ENCODE results near the gene IL16. TPM values are rescaled to one million over a fixed set of nuclear protein-coding genes. Genes with fewer than 3 reads are reported as not detected.
"Not testable (repeated sequence)": the region's sequence is repeated elsewhere in the genome, so short reads cannot be mapped to it uniquely, and the experiment has no call there.

IL16 gene
- 10.6 TPM for total RNA-seq
- polyA plus RNA-seq: 20.7 TPM

DNA sequence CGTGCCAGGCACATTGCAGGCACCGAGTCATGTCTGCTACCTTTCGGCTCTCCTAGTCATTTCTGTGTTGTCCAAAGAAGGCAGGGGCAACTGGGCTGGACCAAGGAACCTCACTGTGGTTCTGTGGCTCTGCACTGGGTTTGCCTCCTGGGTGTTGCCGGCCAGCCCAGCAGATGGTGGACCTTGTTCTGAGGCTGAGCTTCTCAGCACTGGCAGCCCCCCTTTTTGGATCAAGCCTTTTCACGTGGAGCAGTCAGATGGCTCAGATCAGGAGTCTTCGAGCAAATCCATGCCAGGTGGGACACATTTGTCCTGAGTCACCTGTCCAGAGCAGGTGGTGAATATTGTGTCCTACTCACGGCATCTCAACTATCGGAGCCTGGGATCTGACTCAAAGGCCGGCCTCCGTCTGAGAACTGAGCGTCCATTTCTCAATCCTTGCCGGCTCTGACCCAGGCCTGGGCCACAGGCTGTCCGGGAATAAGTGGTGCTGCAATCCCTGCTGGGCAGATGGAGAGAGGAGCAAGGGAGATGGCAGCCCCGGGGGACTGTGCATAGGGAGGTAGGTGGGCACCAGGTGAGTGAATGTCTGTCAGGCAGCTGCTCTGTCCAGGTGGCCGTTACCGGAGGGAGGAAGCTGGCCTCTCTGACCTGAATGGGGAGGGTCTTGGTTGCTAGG lies at the start of gene IL16:
TSS of gene IL16 (plus strand) at position 304 of the 679 bp plus-strand sequence. CDS start 28,521 bp downstream, outside the sequence.
- Histone ChIP-seq H3K27ac (ENCODE audit: low read depth) (no peak within 1 kb of the TSS), H3K4me3 (ENCODE audit: low read depth, low read length) (no peak within 1 kb of the TSS), H3K36me3 (ENCODE audit: insufficient read depth) (no peaks in the 10 kb centered on the region), H3K4me1 (ENCODE audit: insufficient read depth) (no peaks in the 10 kb centered on the region)
- DNase-seq (ENCODE audit: extremely low spot score): no peak
- WGBS: 86% methylated on average over 16 of the region's 16 CpGs

DNA sequence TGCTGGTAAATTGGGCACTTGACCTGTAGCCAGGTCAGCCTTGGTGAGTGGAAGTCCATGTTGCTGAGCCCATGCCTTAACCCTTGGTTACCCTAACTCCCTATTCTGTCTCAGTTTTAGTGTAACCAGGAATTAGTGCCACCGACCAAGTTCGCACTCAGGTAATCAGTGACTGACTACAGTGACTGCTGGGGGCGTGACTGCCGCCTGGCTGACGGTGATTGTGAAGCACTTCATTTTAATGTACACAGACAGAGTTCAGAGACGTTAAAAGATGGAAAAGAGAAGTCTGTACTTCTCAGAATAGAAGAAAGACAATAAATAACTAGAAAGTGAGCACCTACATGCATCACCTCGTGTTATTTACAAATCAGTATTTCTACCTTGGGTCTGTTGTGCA lies 45.3 kb upstream of the IL16 start:
- 83% methylated on average over 7 of the region's 7 CpGs for WGBS
- H3K4me1 ChIP-seq (ENCODE audit: insufficient read depth): no peaks in the 10 kb centered on the region
- DNase-seq (ENCODE audit: extremely low spot score): no peak
- no peaks in the 10 kb centered on the region for H3K36me3 ChIP-seq (ENCODE audit: insufficient read depth)
- H3K27ac ChIP-seq (ENCODE audit: low read depth): no peak overlapping the region
- H3K4me3 ChIP-seq (ENCODE audit: low read depth, low read length): no peak overlapping the region

DNA sequence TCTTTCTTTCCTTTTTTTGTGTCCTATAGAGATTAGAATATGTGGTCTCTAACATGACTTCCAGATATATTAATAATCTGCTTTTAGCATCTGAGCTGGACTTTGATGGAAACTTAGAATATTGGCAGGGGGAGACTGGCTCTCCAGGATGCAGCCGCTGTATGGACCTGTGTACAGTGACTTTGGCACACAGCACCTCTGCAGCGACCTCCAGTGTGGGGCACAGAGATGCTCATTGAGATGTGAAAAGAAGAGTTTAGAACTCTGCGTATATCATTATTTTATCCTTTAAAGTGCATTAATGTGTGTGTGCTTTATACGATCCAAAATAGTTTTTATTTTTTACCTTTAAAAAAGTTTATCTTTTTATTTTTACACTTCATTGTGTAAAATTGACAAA lies 44.3 kb upstream of the IL16 start:
- Histone ChIP-seq H3K27ac (ENCODE audit: low read depth) (no peak overlapping the region), H3K36me3 (ENCODE audit: insufficient read depth) (no peaks in the 10 kb centered on the region), H3K4me3 (ENCODE audit: low read depth, low read length) (no peak overlapping the region), H3K4me1 (ENCODE audit: insufficient read depth) (peaks cover 2% of the 10 kb centered on the region)
- 89% methylated on average over 4 of the region's 4 CpGs for WGBS
- DNase-seq (ENCODE audit: extremely low spot score): no peak

DNA sequence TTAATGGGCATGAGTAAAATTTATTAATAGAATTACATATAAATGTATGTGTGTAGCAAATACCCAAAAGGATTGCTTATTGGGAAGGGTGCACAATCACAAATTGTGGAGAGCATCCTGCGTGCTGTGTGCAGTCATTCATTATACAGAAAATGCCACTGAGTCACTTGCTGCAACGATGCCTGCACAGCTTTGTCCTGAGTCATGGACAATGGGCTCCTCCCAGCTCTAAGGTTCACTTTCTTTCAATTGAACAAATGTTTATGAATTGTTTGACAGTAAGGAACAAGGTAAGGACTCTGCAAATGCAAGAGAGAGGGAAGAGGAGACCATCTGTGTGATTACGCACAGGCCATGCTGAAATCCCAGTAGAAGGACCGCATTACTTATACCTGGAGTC lies 43.9 kb upstream of the IL16 start:
- Histone ChIP-seq H3K4me3 (ENCODE audit: low read depth, low read length) (no peak overlapping the region), H3K4me1 (ENCODE audit: insufficient read depth) (peaks cover 2% of the 10 kb centered on the region), H3K36me3 (ENCODE audit: insufficient read depth) (no peaks in the 10 kb centered on the region), H3K27ac (ENCODE audit: low read depth) (no peak overlapping the region)
- 91% methylated on average over 4 of the region's 4 CpGs for WGBS
- no peak for DNase-seq (ENCODE audit: extremely low spot score)

DNA sequence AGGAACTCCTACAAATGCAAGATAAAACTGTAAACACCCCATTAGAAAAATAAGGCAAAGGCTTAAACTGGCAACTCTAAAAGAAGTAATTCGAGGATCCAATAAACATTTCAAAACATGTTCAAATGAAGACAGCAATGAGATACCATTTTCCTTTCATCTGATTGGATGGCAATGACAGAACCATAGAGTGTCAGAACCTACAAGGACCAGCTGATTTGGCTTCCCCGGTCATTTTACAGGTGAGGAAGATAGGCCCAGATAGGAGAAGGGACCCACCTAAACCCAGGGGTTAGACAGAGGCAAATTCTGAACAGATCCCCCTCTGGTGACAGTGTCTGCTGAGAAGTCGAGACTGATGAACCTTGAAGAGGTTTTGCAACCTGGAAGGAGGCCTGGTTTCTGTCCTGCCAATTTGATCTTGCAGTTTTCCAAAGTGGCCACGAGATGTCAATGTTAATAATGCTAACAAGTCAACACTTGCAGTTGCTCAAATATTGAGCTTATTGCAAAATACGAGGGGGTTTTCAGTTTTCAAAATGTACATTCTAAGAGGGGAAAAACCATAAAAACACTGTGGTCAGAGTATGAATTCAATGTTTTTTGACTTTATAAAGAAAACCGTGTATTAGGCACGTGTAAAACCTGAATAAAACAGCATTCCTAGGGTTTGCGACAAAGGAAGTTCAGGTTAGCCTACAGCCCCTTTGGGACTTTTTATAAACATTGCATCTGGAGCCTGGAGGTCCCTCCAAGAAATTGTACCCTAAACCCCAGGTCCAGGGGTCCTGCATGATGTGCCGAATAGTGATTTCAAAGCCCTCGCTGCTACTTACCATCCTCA lies 41.1 kb upstream of the IL16 start:
- H3K4me1 ChIP-seq (ENCODE audit: insufficient read depth): peaks cover 2% of the 10 kb centered on the region
- H3K4me3 ChIP-seq (ENCODE audit: low read depth, low read length): no peak overlapping the region
- 49% methylated on average over 10 of the region's 10 CpGs for WGBS
- H3K36me3 ChIP-seq (ENCODE audit: insufficient read depth): no peaks in the 10 kb centered on the region
- DNase-seq (ENCODE audit: extremely low spot score): no peak
- peak overlapping the region; percentile 47 for H3K27ac ChIP-seq (ENCODE audit: low read depth)

DNA sequence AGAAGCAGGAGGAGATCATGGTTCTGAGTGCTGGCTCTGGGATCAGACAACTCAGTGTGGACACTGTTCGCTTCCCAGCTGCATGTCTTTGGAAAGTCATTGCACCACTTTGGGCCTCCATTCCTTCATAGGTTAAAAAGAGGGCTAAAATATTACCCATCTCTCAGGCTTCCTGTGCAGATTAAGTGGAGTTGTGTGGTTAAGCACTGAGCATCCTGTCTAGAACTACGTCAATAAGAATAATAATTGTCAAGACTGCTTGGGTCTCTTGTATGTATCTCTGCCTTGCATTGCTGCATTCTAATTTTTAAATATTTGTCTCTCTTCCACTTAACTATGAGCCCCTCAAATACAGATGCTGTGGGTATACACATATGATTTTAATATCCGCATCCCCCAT lies 40.4 kb upstream of the IL16 start:
- 97% methylated on average over 3 of the region's 3 CpGs for WGBS
- Histone ChIP-seq H3K4me3 (ENCODE audit: low read depth, low read length) (no peak overlapping the region), H3K4me1 (ENCODE audit: insufficient read depth) (peaks cover 2% of the 10 kb centered on the region), H3K27ac (ENCODE audit: low read depth) (no peak overlapping the region), H3K36me3 (ENCODE audit: insufficient read depth) (no peaks in the 10 kb centered on the region)
- DNase-seq (ENCODE audit: extremely low spot score): no peak

DNA sequence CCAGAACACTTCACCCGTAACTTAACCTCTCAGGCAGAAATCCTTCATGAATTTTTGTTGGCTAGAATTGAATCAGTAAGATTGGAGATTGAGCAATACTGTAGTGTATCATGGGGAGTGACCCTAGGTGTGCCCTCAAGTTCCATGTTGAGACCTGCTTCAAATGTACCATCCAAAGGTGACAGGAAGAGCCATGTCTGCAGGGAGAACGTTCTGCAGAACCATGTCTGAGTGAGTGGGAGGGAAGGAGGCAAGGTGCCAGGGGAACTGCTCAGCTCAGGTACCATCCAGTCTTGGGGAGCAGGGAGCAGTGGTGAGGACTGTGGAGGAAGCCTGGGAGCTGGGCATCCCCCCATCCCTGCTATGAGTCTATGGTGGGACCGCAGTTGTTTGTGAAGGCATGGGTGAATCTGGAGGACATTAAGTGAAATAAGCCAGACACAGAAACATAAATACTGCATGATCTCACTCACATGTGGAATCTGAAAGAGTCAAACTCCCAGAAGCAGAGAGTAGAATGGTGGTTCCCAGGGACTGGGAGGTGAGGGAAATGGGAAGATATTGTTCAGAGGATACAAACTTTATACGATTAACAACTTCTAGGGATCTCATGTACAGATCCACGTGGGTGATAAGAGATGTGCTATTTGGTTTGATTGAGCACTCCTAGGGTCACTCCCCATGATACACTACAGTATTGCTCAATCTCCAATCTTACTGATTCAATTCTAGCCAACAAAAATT lies 39.3 kb upstream of the IL16 start:
- no peak for DNase-seq (ENCODE audit: extremely low spot score)
- Histone ChIP-seq H3K4me3 (ENCODE audit: low read depth, low read length) (no peak overlapping the region), H3K27ac (ENCODE audit: low read depth) (no peak overlapping the region), H3K36me3 (ENCODE audit: insufficient read depth) (no peaks in the 10 kb centered on the region), H3K4me1 (ENCODE audit: insufficient read depth) (peaks cover 2% of the 10 kb centered on the region)
- WGBS: 36% methylated on average over 5 of the region's 5 CpGs

DNA sequence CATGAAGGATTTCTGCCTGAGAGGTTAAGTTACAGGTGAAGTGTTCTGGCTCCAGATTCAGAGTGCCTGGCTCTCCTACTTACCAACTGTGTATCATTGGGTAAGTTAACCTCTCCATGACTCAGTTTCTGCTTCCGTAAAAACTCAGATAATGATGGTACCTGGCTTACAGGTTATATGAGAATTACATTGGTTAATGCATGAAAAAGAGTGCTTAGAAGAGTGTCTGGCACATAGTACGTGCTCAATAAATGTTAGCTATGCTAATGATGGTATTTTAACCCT lies 38.8 kb upstream of the IL16 start:
- Histone ChIP-seq H3K27ac (ENCODE audit: low read depth) (no peak overlapping the region), H3K36me3 (ENCODE audit: insufficient read depth) (no peaks in the 10 kb centered on the region), H3K4me3 (ENCODE audit: low read depth, low read length) (no peak overlapping the region), H3K4me1 (ENCODE audit: insufficient read depth) (peaks cover 2% of the 10 kb centered on the region)
- WGBS: 96% methylated on average over 2 of the region's 2 CpGs
- no peak for DNase-seq (ENCODE audit: extremely low spot score)

DNA sequence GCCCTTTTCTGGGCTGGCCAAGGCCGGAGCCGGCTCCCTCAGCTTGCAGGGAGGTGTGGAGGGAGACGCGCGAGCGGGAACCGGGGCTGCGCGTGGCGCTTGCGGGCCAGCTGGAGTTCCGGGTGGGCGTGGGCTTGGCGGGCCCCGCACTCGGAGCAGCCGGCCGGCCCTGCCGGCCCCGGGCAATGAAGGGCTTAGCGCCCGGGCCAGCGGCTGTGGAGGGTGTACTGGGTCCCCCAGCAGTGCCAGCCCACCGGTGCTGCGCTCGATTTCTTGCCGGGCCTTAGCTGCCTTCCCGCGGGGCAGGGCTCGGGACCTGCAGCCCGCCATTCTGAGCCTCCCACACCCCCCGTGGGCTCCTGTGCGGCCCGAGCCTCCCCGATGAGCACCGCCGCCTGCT lies 38.1 kb upstream of the IL16 start:
- H3K27ac ChIP-seq (ENCODE audit: low read depth); DNase-seq (ENCODE audit: extremely low spot score): not testable (repeated sequence)

DNA sequence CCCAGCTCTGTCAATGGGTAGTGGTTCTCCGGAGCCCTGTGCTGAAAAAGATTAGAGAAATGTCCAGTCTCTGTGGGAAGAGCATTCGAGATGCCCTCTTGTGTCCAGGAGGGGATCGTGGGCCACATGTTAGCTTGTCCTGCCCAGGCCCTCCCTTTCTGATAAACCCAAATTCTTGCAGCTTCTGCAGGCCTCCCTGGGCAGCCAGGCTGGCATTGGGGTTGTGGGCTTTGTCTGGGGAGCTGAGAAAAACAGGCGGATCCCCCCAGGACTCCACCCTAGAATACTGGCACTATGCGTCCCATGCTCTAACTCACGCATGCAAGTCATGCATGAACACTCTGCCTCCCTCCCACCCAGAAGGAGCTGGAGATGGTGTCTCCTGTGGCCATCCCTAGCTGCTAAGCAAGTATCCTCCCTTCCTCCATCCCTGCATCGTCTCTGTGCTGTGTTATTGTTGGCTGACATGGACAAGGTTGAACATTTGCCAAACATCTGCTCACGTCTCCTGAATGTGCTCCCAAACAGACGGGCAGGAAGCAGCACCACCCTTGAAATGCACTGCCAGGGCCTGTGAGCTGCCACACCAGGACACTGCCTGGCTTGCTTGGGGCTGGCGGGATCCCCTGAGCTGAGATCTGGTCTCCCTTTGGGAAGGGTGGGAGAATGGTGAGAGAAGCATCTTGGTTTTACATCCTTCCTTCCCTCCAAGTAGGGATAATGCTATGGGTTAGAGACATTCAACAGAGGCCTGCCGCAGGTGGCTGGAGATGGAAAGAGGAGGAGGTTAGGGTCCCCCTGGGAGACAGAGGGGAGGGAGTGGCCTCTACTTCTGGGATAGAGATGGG lies 36.1 kb upstream of the IL16 start:
- DNase-seq (ENCODE audit: extremely low spot score): peak; percentile 56
- no peak overlapping the region for H3K4me3 ChIP-seq (ENCODE audit: low read depth, low read length)
- WGBS: 42% methylated on average over 11 of the region's 11 CpGs
- H3K4me1 ChIP-seq (ENCODE audit: insufficient read depth): peaks cover 2% of the 10 kb centered on the region
- no peaks in the 10 kb centered on the region for H3K36me3 ChIP-seq (ENCODE audit: insufficient read depth)
- H3K27ac ChIP-seq (ENCODE audit: low read depth): peak overlapping the region; percentile 12

More for the DNA sequence above, 38.1 kb upstream of the IL16 start:
- H3K4me3 ChIP-seq (ENCODE audit: low read depth, low read length); H3K4me1 ChIP-seq (ENCODE audit: insufficient read depth); H3K36me3 ChIP-seq (ENCODE audit: insufficient read depth): not testable (repeated sequence)
- 74% methylated on average over 34 of the region's 37 CpGs for WGBS

DNA sequence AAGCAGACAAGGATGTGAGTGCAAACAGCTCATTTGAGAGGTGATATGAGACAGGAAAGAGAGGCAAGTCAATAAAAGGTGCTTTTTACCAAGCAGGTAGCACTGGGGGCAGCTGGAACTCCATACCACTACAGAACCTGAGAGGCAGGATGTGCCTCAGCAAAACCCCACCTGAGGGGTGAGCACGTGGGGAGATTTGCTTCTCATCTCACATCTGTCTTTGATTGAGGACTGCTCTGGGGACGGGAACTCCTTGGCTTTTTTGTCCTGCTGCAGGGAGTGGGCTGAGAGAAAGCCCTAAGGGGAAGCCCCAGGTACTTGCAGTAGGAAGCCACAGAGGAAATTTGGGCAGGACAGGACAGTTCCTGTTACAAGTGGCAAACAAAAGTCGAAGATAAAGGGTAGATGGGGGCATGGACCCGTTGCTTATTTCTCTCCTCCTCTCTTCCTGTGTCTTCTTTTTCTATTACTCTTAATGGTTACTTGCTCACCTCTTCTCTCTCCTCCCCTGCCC lies 35.5 kb upstream of the IL16 start:
- 57% methylated on average over 4 of the region's 4 CpGs for WGBS
- no peak for DNase-seq (ENCODE audit: extremely low spot score)
- H3K27ac ChIP-seq (ENCODE audit: low read depth): no peak overlapping the region
- no peak overlapping the region for H3K4me3 ChIP-seq (ENCODE audit: low read depth, low read length)
- no peaks in the 10 kb centered on the region for H3K36me3 ChIP-seq (ENCODE audit: insufficient read depth)
- peaks cover 2% of the 10 kb centered on the region for H3K4me1 ChIP-seq (ENCODE audit: insufficient read depth)

DNA sequence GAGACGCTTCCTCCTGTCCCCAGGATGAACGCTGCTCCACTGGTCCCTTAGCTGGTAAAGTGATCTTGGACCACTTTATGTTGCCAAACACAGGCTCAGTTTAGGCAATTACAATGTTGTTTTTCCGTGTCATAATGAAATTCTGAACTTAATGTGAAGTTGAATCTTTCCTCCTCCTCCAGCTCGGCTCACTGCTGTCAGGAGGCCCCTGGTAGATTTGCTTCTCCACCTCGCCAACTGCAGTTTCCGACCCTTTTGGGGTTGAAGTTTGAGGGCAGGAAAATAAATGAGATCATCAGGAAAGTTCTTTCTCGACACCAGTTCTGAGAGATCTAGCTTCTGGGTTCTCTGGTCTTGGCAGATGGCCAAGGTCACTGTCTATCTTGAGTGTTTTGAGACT lies 34.8 kb upstream of the IL16 start:
- H3K36me3 ChIP-seq (ENCODE audit: insufficient read depth): no peaks in the 10 kb centered on the region
- WGBS: 75% methylated on average over 7 of the region's 7 CpGs
- H3K4me3 ChIP-seq (ENCODE audit: low read depth, low read length): no peak overlapping the region
- no peak overlapping the region for H3K27ac ChIP-seq (ENCODE audit: low read depth)
- no peak for DNase-seq (ENCODE audit: extremely low spot score)
- H3K4me1 ChIP-seq (ENCODE audit: insufficient read depth): peaks cover 2% of the 10 kb centered on the region
